HCT116 (cell line): ENCODE data around the gene CCDC57. TPM values are rescaled to one million over a fixed set of nuclear protein-coding genes. Genes with fewer than 3 reads are reported as not detected.

Experiments
- ATAC-seq: fragments of 200-7000 bp; cut with Tn5 transposase; 2 replicates; pipeline ENCODE4 v1.9.1; 2020; ENCODE audit warnings: mild to moderate bottlenecking, moderate library complexity
- BruUV-seq: library from RNA; stranded (reverse); fragments of 400-500 nt; replicated peaks from 2 replicates; lab custom pipeline; 2021; lab: Mats Ljungman, UMichigan
- CTCF ChIA-PET: fragments of 300-600 bp; sonication (Branson Sonifier 250); formaldehyde crosslinking; loops from one replicate; lab custom pipeline; 2021; ENCODE audit warnings: antibody characterized with exemption; lab: Charles Lee
- POLR2A ChIA-PET: fragments of 300-600, 350-600 bp; sonication (Branson Sonifier 250); formaldehyde crosslinking; loops from one replicate; lab custom pipeline; 2021; ENCODE audit warnings: antibody characterized with exemption; lab: Charles Lee
- RAD21 ChIA-PET, 2 experiments: fragments of 300-600 bp; sonication (Branson Sonifier 250); formaldehyde crosslinking; loops; one replicate each; lab custom pipeline; 2023; ENCODE audit warnings: low total read pairs in 2 of 2; ENCODE audit not compliant: uncharacterized antibody in 2 of 2, unreplicated experiment in 2 of 2, low non-redundant PET in 1 of 2; lab: Charles Lee
- DNase-seq: peaks from one replicate; pipeline ENCODE4 v3.0.0-alpha.2; 2010; ENCODE audit warnings: low read depth, low spot score
- H2AFZ ChIP-seq: fragments of 200-600 bp; shearing (Covaris generic), sonication (generic); 2 replicates; pipeline ENCODE4 v1.6.1; 2017; ENCODE audit warnings: low read depth, mixed run types, mixed read lengths, antibody characterized with exemption, low read length; ENCODE audit not compliant: poor library complexity, severe bottlenecking
- H3K27ac ChIP-seq: 2 replicates; pipeline ENCODE4 v1.5.1; 2012; ENCODE audit warnings: low read depth, low read length
- H3K27me3 ChIP-seq: fragments of 200-600 bp; sonication (generic); 2 replicates; pipeline ENCODE4 v1.6.1; 2016; ENCODE audit warnings: mixed run types, low read length, mixed read lengths; ENCODE audit not compliant: insufficient read depth
- H3K36me3 ChIP-seq, 2 experiments: fragments of 200-500 bp in 1 of 2; fragments of 200-600 bp in 1 of 2; sonication (Bioruptor generic) in 1 of 2; sonication (generic) in 1 of 2; 2 replicates each; pipeline versions ENCODE4 v1.5.1 to v1.6.1; 2014 to 2016; ENCODE audit warnings: low read length in 2 of 2, inconsistent platforms in 1 of 2, mixed read lengths in 1 of 2, mixed run types in 1 of 2; ENCODE audit not compliant: insufficient read depth in 2 of 2, control insufficient read depth in 1 of 2
- H3K4me1 ChIP-seq, 2 experiments: fragments of 200-600 bp in 1 of 2; sonication (generic) in 1 of 2; 2 replicates each; pipeline versions ENCODE4 v1.5.1 to v1.6.1; 2012 to 2017; ENCODE audit warnings: low read length in 2 of 2, inconsistent platforms in 1 of 2, mild to moderate bottlenecking in 1 of 2, mixed read lengths in 1 of 2, mixed run types in 1 of 2, moderate library complexity in 1 of 2; ENCODE audit not compliant: insufficient read depth in 2 of 2, control insufficient read depth in 1 of 2
- H3K4me2 ChIP-seq: fragments of 200-600 bp; sonication (generic); 2 replicates; pipeline ENCODE4 v1.6.1; 2017; ENCODE audit warnings: mixed run types, low read length, mixed read lengths
- H3K4me3 ChIP-seq, 2 experiments: fragments of 200-600 bp in 1 of 2; sonication (generic) in 1 of 2; replicated peaks in 1 of 2; 2 replicates each; pipeline ENCODE4 v1.5.1; 2011 to 2016; ENCODE audit warnings: low read length in 2 of 2, control low read depth in 1 of 2, low read depth in 1 of 2, mild to moderate bottlenecking in 1 of 2, mixed read lengths in 1 of 2, mixed run types in 1 of 2
- H3K79me2 ChIP-seq: fragments of 200-600 bp; sonication (generic); 2 replicates; pipeline ENCODE4 v1.6.1; 2017; ENCODE audit warnings: mild to moderate bottlenecking, mixed run types, low read length, moderate library complexity, mixed read lengths; ENCODE audit not compliant: insufficient read depth
- H3K9ac ChIP-seq: fragments of 200-600 bp; sonication (generic); 2 replicates; pipeline ENCODE4 v1.6.1; 2016; ENCODE audit warnings: low read length, mixed read lengths
- H3K9me2 ChIP-seq: fragments of 200-600 bp; sonication (generic), shearing (Covaris generic); 2 replicates; pipeline ENCODE4 v1.6.1; 2017; ENCODE audit warnings: mixed run types, mild to moderate bottlenecking, moderate library complexity; ENCODE audit not compliant: insufficient read depth
- H3K9me3 ChIP-seq, 2 experiments: fragments of 200-500 bp in 1 of 2; fragments of 200-600 bp in 1 of 2; sonication (Bioruptor generic) in 1 of 2; sonication (generic) in 1 of 2; 2 replicates each; pipeline ENCODE4 v1.6.1; 2014 to 2017; ENCODE audit warnings: low read length in 2 of 2, mixed read lengths in 2 of 2, inconsistent platforms in 1 of 2, low read depth in 1 of 2, mild to moderate bottlenecking in 1 of 2, mixed run types in 1 of 2, moderate library complexity in 1 of 2; ENCODE audit not compliant: control insufficient read depth in 1 of 2, insufficient read depth in 1 of 2
- H4K20me1 ChIP-seq: fragments of 200-600 bp; sonication (generic), shearing (Covaris generic); 2 replicates; pipeline ENCODE4 v1.6.1; 2017; ENCODE audit warnings: mixed run types, mild to moderate bottlenecking, moderate library complexity; ENCODE audit not compliant: insufficient read depth
- CEBPB ChIP-seq: IDR thresholded peaks from 2 replicates; pipeline ENCODE4 v1.6.1; 2012; ENCODE audit warnings: low read depth
- EZH2phosphoT487 ChIP-seq: fragments of 200-600 bp; IDR thresholded peaks from 2 replicates; pipeline ENCODE4 v1.6.1; 2018; ENCODE audit warnings: antibody characterized with exemption, borderline replicate concordance
- FOSL1 ChIP-seq: IDR thresholded peaks from 2 replicates; pipeline ENCODE4 v1.6.1; 2012; ENCODE audit warnings: low read depth
- SIN3A ChIP-seq: IDR thresholded peaks from 2 replicates; pipeline ENCODE4 v1.6.1; 2012; ENCODE audit warnings: low read depth
- SRF ChIP-seq: IDR thresholded peaks from 2 replicates; pipeline ENCODE4 v1.6.1; 2012; ENCODE audit warnings: low read depth
- YY1 ChIP-seq: IDR thresholded peaks from 2 replicates; pipeline ENCODE4 v1.6.1; 2011; ENCODE audit warnings: low read length, low read depth, moderate library complexity, mild to moderate bottlenecking; ENCODE audit not compliant: insufficient replicate concordance; ENCODE audit errors: extremely low read depth
- ZFX ChIP-seq: fragments of 450-650 bp; IDR thresholded peaks from 2 replicates; pipeline ENCODE4 v1.6.1; 2017
- ZNF274 ChIP-seq: fragments of 200-500 bp; sonication (Bioruptor generic); IDR thresholded peaks from 2 replicates; pipeline ENCODE4 v1.6.1; 2014; ENCODE audit warnings: mild to moderate bottlenecking, low read depth, low read length, inconsistent platforms
- intact Hi-C: fragments of 100-400 bp; cut with micrococcal nuclease; formaldehyde crosslinking; loops from 2 replicates; pipeline ENCODE4 v1.10.0; 2022
- total RNA-seq: library from RNA; stranded (reverse); gene quantifications from one replicate; pipeline ENCODE4 v1.2.1, GENCODE V29; 2021; ENCODE audit not compliant: unreplicated experiment
- TF ChIP-seq, protein P1 (sequence below): IDR thresholded peaks from 2 replicates; pipeline ENCODE4 v1.6.1; 2012
- TF ChIP-seq, protein P2 (sequence below): IDR thresholded peaks from 2 replicates; pipeline ENCODE4 v1.6.1; 2011; ENCODE audit warnings: mild to moderate bottlenecking, low read length, moderate library complexity; ENCODE audit not compliant: insufficient replicate concordance; ENCODE audit errors: extremely low read depth

CCDC57 gene
- total RNA-seq, 1 experiment from 2014 or later = 143 TPM

DNA sequence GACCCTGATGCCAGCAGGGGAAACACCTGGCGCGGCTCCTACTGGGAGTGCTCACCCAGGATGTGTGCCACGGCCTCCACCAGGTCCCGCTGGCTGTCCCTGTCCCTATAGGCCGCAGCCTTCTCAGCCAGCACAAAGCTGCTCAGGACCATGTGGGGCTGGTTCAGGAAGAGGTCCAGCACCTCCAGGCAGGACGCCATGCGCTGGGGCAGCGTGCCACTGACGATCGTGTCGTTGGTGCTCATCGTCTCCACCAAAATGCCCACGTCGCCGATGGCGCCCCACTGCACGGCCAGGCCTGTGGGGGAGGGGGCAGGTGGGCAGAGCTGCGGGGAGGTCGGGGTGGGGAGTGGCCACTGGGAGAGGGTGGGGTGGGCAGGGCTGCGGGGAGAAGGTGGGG is 131.1 kb downstream of the CCDC57 start (continued):
- TF ChIP-seq, protein P1, sequence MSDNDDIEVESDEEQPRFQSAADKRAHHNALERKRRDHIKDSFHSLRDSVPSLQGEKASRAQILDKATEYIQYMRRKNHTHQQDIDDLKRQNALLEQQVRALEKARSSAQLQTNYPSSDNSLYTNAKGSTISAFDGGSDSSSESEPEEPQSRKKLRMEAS = no peak
- no peak; the same call in 1 of the 2 replicates for TF ChIP-seq ZFX

DNA sequence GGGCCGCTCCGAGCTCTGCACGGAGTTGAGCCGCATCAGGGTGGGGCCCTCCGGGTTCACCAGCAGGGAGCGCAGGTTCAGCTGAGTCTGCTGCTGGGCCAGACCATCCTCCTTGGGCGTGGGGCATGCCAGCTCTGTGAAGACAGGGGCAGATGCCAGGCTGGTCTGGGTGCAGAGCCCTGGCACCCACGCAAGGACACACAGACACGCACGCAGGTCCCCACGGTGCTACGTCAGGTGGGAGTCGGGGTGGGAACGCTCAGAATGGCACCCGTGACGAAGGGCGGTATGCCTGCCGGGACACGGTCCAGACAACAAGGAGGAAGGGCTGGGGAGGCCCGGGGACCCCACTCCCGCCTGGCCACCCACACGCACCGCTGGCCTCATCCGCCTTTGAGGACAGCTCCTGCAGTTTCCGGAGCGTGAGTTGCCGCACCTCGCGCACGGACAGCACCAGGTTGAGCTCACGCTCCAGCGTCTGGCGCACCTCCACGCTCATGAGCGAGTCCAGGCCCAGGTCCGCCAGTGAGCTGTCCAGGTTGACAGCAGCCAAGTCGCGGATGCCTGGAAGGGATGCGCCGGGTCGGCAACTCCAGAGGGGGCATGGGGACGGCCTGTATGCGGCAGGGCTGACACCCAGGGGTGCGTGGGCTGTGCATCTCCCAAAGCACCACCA is 131.7 kb downstream of the CCDC57 start:
- DNase-seq (no peak), ATAC-seq (no peak)
- no peak overlapping the region; the same call in 1 of the 2 replicates for H3K27ac ChIP-seq

More for the DNA sequence above, 131.7 kb downstream of the CCDC57 start:
- Histone ChIP-seq H4K20me1 (peaks cover 9% of the 10 kb centered on the region; the same call in 1 of the 2 replicates), H2AFZ (no peak overlapping the region), H3K27me3 (no peaks in the 10 kb centered on the region), H3K9me2 (no peaks in the 10 kb centered on the region), H3K9me3 (no peaks in the 10 kb centered on the region), H3K4me2 (no peak overlapping the region), H3K4me1 (no peaks in the 10 kb centered on the region), H3K4me3 (no peak overlapping the region), H3K36me3 (peaks cover 59 to 67% of the 10 kb centered on the region in 2 experiments), H3K9ac (no peak overlapping the region), H3K79me2 (peaks cover 11% of the 10 kb centered on the region; the same call in 1 of the 2 replicates)
- TF ChIP-seq, protein P2, sequence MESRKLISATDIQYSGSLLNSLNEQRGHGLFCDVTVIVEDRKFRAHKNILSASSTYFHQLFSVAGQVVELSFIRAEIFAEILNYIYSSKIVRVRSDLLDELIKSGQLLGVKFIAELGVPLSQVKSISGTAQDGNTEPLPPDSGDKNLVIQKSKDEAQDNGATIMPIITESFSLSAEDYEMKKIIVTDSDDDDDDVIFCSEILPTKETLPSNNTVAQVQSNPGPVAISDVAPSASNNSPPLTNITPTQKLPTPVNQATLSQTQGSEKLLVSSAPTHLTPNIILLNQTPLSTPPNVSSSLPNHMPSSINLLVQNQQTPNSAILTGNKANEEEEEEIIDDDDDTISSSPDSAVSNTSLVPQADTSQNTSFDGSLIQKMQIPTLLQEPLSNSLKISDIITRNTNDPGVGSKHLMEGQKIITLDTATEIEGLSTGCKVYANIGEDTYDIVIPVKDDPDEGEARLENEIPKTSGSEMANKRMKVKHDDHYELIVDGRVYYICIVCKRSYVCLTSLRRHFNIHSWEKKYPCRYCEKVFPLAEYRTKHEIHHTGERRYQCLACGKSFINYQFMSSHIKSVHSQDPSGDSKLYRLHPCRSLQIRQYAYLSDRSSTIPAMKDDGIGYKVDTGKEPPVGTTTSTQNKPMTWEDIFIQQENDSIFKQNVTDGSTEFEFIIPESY = no peak
- TF ChIP-seq SIN3A (no peak), FOSL1 (no peak), EZH2phosphoT487 (no peak), SRF (no peak), ZNF274 (no peak), CEBPB (no peak), YY1 (no peak)
- ChIA-PET RAD21 (no interaction called here), CTCF (no interaction called here), POLR2A (interaction anchor here (1.4 kb wide), 1 partner anchor 50 kb away, joined by 3 read pairs; no protein-coding TSS in a partner anchor)
- no TSS peak for BruUV-seq
- intact Hi-C loops = no loop called here
